A673 (cell line): ENCODE data around the gene LRP1B.

Experiments used
- EZH2 ChIP-seq: fragments of 200-600 bp; sonication (generic); IDR thresholded peaks from 2 replicates; pipeline ENCODE4 v1.6.1; 2017; ENCODE audit warnings: borderline replicate concordance, low read depth, mild to moderate bottlenecking, mixed read lengths, antibody characterized with exemption, low read length; ENCODE audit not compliant: poor library complexity, severe bottlenecking
- TF ChIP-seq, protein P1 (sequence below): fragments of 300-800, 200-600 bp; sonication (generic); conservative IDR thresholded peaks from 2 replicates; pipeline ENCODE4 v1.5.1; 2017; ENCODE audit warnings: low read depth, mild to moderate bottlenecking, antibody characterized with exemption, low read length, moderate library complexity, mixed read lengths

DNA sequence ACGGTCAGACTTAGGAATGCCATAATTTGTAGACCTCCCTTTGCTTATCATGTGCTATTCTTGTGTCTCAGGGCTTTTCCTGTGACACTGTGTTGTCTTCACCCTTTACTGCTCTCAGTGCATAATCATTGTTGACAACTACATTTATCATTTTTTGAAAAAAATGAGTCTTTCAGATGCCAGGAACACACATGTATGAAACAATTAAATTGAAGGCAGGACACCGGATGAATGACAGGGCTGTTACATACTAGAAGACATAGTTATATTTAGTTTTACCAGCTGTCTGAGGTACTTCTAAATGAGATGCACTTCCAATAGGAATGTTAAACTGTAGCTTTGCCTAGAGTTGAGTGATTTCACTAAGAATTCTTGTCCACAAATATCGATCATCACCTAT is 243.5 kb downstream of the LRP1B start:
- TF ChIP-seq, protein P1, sequence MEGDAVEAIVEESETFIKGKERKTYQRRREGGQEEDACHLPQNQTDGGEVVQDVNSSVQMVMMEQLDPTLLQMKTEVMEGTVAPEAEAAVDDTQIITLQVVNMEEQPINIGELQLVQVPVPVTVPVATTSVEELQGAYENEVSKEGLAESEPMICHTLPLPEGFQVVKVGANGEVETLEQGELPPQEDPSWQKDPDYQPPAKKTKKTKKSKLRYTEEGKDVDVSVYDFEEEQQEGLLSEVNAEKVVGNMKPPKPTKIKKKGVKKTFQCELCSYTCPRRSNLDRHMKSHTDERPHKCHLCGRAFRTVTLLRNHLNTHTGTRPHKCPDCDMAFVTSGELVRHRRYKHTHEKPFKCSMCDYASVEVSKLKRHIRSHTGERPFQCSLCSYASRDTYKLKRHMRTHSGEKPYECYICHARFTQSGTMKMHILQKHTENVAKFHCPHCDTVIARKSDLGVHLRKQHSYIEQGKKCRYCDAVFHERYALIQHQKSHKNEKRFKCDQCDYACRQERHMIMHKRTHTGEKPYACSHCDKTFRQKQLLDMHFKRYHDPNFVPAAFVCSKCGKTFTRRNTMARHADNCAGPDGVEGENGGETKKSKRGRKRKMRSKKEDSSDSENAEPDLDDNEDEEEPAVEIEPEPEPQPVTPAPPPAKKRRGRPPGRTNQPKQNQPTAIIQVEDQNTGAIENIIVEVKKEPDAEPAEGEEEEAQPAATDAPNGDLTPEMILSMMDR, result no peak
- no peak for TF ChIP-seq EZH2
